Stromal cell of bone marrow (primary cell): ENCODE measurements around the gene CHDH.

Source experiments
- DNase-seq: peaks from one replicate; pipeline ENCODE4 v3.0.0-alpha.2; 2012; ENCODE audit warnings: low read depth

Gene CHDH

GRCh38 chr3:53823956-53824657, 22.1 kb downstream of the CHDH start:
- DNase-seq = no peak

GRCh38 chr3:53823026-53823955, 22.9 kb downstream of the CHDH start:
- DNase-seq = no peak

GRCh38 chr3:53822331-53822741, 23.9 kb downstream of the CHDH start:
- no peak for DNase-seq

GRCh38 chr3:53821631-53822121, 24.5 kb downstream of the CHDH start:
- no peak for DNase-seq

- DNase-seq = no peak
These were observed 25.3 kb downstream of the CHDH start for GRCh38 chr3:53820756-53821580.

- DNase-seq = no peak
These were observed 26.1 kb downstream of the CHDH start for GRCh38 chr3:53820084-53820483.

GRCh38 chr3:53819163-53819868, 26.9 kb downstream of the CHDH start:
- DNase-seq = no peak

GRCh38 chr3:53818221-53819162, 27.7 kb downstream of the CHDH start:
- no peak for DNase-seq

- no peak for DNase-seq
These were observed 28.4 kb downstream of the CHDH start for GRCh38 chr3:53817809-53818208.

- DNase-seq = no peak
These were observed 29.0 kb downstream of the CHDH start for GRCh38 chr3:53817211-53817610.

GRCh38 chr3:53816425-53816824, 29.8 kb downstream of the CHDH start:
- no peak for DNase-seq

- DNase-seq = no peak
These were observed 30.6 kb downstream of the CHDH start for GRCh38 chr3:53815651-53816050.

GRCh38 chr3:53815067-53815466, 31.2 kb downstream of the CHDH start:
- DNase-seq = no peak

GRCh38 chr3:53813876-53814275, 32.3 kb downstream of the CHDH start:
- no peak for DNase-seq

GRCh38 chr3:53813229-53813628, 33.0 kb downstream of the CHDH start:
- no peak for DNase-seq

GRCh38 chr3:53812434-53812833, 33.8 kb downstream of the CHDH start:
- no peak for DNase-seq

- DNase-seq = no peak
These were observed 34.9 kb downstream of the CHDH start for GRCh38 chr3:53811143-53811927.

GRCh38 chr3:53809764-53810400, 36.3 kb downstream of the CHDH start:
- no peak for DNase-seq

GRCh38 chr3:53809267-53809666, 37.0 kb downstream of the CHDH start:
- DNase-seq = no peak
